IMR-90 (cell line): ENCODE measurements around the gene HSPA12A. TPM values are rescaled to one million over a fixed set of nuclear protein-coding genes. Genes with fewer than 3 reads are reported as not detected.
A peak's percentile ranks its signal among the peaks of the same experiment; 100 is the strongest.

ENCODE experiments used
- ATAC-seq: fragments of 200-7000 bp; cut with Tn5 transposase; 2 replicates; pipeline ENCODE4 v1.9.1; 2020; ENCODE audit warnings: low read depth, mild to moderate bottlenecking, moderate library complexity
- BruUV-seq: library from RNA; stranded (reverse); fragments of 400-500 nt; replicated peaks from 2 replicates; lab custom pipeline; 2021; lab: Mats Ljungman, UMichigan
- CTCF ChIA-PET: fragments of 300-600 bp; formaldehyde crosslinking; extraction: SDS; loops from one replicate; lab custom pipeline; 2021; ENCODE audit warnings: antibody characterized with exemption; lab: Yijun Ruan, JAX
- POLR2A ChIA-PET: fragments of 300-600 bp; sonication (Branson Sonifier 250); formaldehyde crosslinking; loops from one replicate; lab custom pipeline; 2022; ENCODE audit warnings: antibody characterized with exemption; ENCODE audit not compliant: unreplicated experiment; lab: Charles Lee
- DNase-seq: peaks from one replicate; pipeline ENCODE4 v3.0.0; 2013
- H2AFZ ChIP-seq: replicated peaks from 2 replicates; pipeline ENCODE3; 2013; ENCODE audit warnings: low read length, mild to moderate bottlenecking; ENCODE audit not compliant: poor library complexity
- H2AK5ac ChIP-seq: 2 replicates; pipeline ENCODE4 v1.6.1; 2013; ENCODE audit warnings: low read depth, low read length, inconsistent platforms
- H2AK9ac ChIP-seq: replicated peaks from 2 replicates; pipeline ENCODE3; 2013; ENCODE audit warnings: mild to moderate bottlenecking, low read depth, low read length, moderate library complexity; ENCODE audit not compliant: poor library complexity
- H2BK120ac ChIP-seq: 2 replicates; pipeline ENCODE4 v1.6.1; 2013; ENCODE audit warnings: low read depth, low read length, inconsistent platforms
- H2BK15ac ChIP-seq: 3 replicates; pipeline ENCODE4 v1.6.1; 2013; ENCODE audit warnings: low read depth, low read length, inconsistent platforms
- H2BK20ac ChIP-seq: 2 replicates; pipeline ENCODE4 v1.6.1; 2013; ENCODE audit warnings: low read depth, mild to moderate bottlenecking, inconsistent platforms, low read length, moderate library complexity
- H2BK5ac ChIP-seq: 2 replicates; pipeline ENCODE4 v1.6.1; 2013; ENCODE audit warnings: mild to moderate bottlenecking, low read depth, low read length, inconsistent platforms; ENCODE audit not compliant: poor library complexity, severe bottlenecking
- H3K14ac ChIP-seq: replicated peaks from 2 replicates; pipeline ENCODE4 v1.6.1; 2013; ENCODE audit warnings: low read depth, low read length, inconsistent platforms
- H3K18ac ChIP-seq: 2 replicates; pipeline ENCODE4 v1.6.1; 2013; ENCODE audit warnings: low read depth, low read length, control low read depth
- H3K23ac ChIP-seq: 2 replicates; pipeline ENCODE4 v1.6.1; 2013; ENCODE audit warnings: low read depth, low read length, inconsistent platforms
- H3K27ac ChIP-seq: 2 replicates; pipeline ENCODE4 v1.5.1; 2013; ENCODE audit warnings: mild to moderate bottlenecking, control low read depth, low read length; ENCODE audit not compliant: insufficient read depth
- H3K27me3 ChIP-seq: 2 replicates; pipeline ENCODE4 v1.6.1; 2013; ENCODE audit warnings: low read length; ENCODE audit not compliant: control insufficient read depth, insufficient read depth
- H3K36me3 ChIP-seq: 2 replicates; pipeline ENCODE4 v1.6.1; 2013; ENCODE audit warnings: low read length, mixed read lengths; ENCODE audit not compliant: control insufficient read depth, insufficient read depth
- H3K4ac ChIP-seq: 2 replicates; pipeline ENCODE4 v1.6.1; 2013; ENCODE audit warnings: low read depth, low read length, inconsistent platforms
- H3K4me1 ChIP-seq: 2 replicates; pipeline ENCODE4 v1.6.1; 2013; ENCODE audit warnings: low read length, mixed read lengths; ENCODE audit not compliant: control insufficient read depth, insufficient read depth
- H3K4me2 ChIP-seq: 2 replicates; pipeline ENCODE4 v1.6.1; 2013; ENCODE audit warnings: low read depth, mild to moderate bottlenecking, control low read depth, low read length, moderate library complexity
- H3K4me3 ChIP-seq: 2 replicates; pipeline ENCODE4 v1.5.1; 2013; ENCODE audit warnings: low read depth, mild to moderate bottlenecking, control low read depth, low read length, moderate library complexity; ENCODE audit not compliant: insufficient read depth
- H3K56ac ChIP-seq: 2 replicates; pipeline ENCODE4 v1.6.1; 2013; ENCODE audit warnings: low read length, inconsistent platforms; ENCODE audit not compliant: insufficient read depth; ENCODE audit errors: extremely low read depth
- H3K79me1 ChIP-seq, 2 experiments: 2 replicates each; pipeline ENCODE4 v1.6.1; 2013; ENCODE audit warnings: low read length in 2 of 2, inconsistent platforms in 1 of 2, low read depth in 1 of 2
- H3K9ac ChIP-seq: 2 replicates; pipeline ENCODE4 v1.6.1; 2013; ENCODE audit warnings: low read depth, low read length, control low read depth
- H3K9me1 ChIP-seq: 2 replicates; pipeline ENCODE4 v1.6.1; 2013; ENCODE audit warnings: low read length, inconsistent platforms; ENCODE audit not compliant: insufficient read depth
- H3K9me3 ChIP-seq: 2 replicates; pipeline ENCODE4 v1.6.1; 2013; ENCODE audit warnings: low read length; ENCODE audit not compliant: control insufficient read depth, insufficient read depth
- H4K20me1 ChIP-seq: 2 replicates; pipeline ENCODE4 v1.6.1; 2013; ENCODE audit warnings: low read length, inconsistent platforms; ENCODE audit not compliant: insufficient read depth
- H4K5ac ChIP-seq: 2 replicates; pipeline ENCODE4 v1.6.1; 2013; ENCODE audit warnings: mild to moderate bottlenecking, low read depth, low read length, control low read depth
- H4K8ac ChIP-seq, 2 experiments: 2 replicates each; pipeline ENCODE4 v1.6.1; 2013; ENCODE audit warnings: low read depth in 2 of 2, low read length in 2 of 2, control low read depth in 1 of 2, inconsistent platforms in 1 of 2
- H4K91ac ChIP-seq: 2 replicates; pipeline ENCODE4 v1.6.1; 2013; ENCODE audit warnings: low read depth, low read length, inconsistent platforms; ENCODE audit not compliant: insufficient read depth
- BHLHE40 ChIP-seq: fragments of 150-350 bp; IDR thresholded peaks from 2 replicates; pipeline ENCODE4 v1.6.1; 2016; ENCODE audit warnings: mild to moderate bottlenecking, low read depth, low read length
- FOS ChIP-seq: fragments of 150-350 bp; IDR thresholded peaks from 2 replicates; pipeline ENCODE4 v1.6.1; 2016; ENCODE audit warnings: low read depth, low read length
- MAFK ChIP-seq: IDR thresholded peaks from 2 replicates; pipeline ENCODE4 v1.6.1; 2012; ENCODE audit warnings: low read depth, low read length, improper control_type of control experiment
- MAZ ChIP-seq: IDR thresholded peaks from 2 replicates; pipeline ENCODE4 v1.6.1; 2012; ENCODE audit warnings: low read depth, mild to moderate bottlenecking, low read length, improper control_type of control experiment, moderate library complexity, borderline replicate concordance
- MXI1 ChIP-seq: IDR thresholded peaks from 2 replicates; pipeline ENCODE4 v1.6.1; 2012; ENCODE audit warnings: low read depth, mild to moderate bottlenecking, low read length, moderate library complexity, borderline replicate concordance
- RFX5 ChIP-seq: IDR thresholded peaks from 2 replicates; pipeline ENCODE4 v1.8.0; 2012; ENCODE audit warnings: low read depth, mild to moderate bottlenecking, low read length, moderate library complexity
- SMC3 ChIP-seq: fragments of 150-350 bp; IDR thresholded peaks from 2 replicates; pipeline ENCODE4 v1.6.1; 2016; ENCODE audit warnings: low read depth, mild to moderate bottlenecking, antibody characterized with exemption, low read length, moderate library complexity
- USF2 ChIP-seq: fragments of 150-350 bp; IDR thresholded peaks from 2 replicates; pipeline ENCODE4 v1.6.1; 2017; ENCODE audit warnings: mild to moderate bottlenecking, antibody characterized with exemption, low read length, low read depth
- WGBS, 2 experiments: methylation state at CpG; one replicate each; pipeline versions ENCODE4 v1.1.5 to v1.1.7; 2013; ENCODE audit warnings: missing lambda C conversion rate in 2 of 2; ENCODE audit not compliant: insufficient read length in 1 of 2; ENCODE audit errors: extremely low coverage in 2 of 2; 5-methylcytosine and 5-hydroxymethylcytosine counted together
- dilution Hi-C: fragments of 300-500 bp; cut with HindIII; formaldehyde crosslinking; loops from one replicate; pipeline ENCODE4 v1.14.3; 2018; ENCODE audit warnings: low sequenced_read_pairs; ENCODE audit not compliant: unreplicated experiment
- in situ Hi-C: fragments of 300-500 bp; cut with MboI; formaldehyde crosslinking; loops from 3 replicates; pipeline ENCODE4 v1.14.3; 2019; ENCODE audit warnings: low sequenced_read_pairs, inconsistent platforms, mixed read lengths
- intact Hi-C: fragments of 100-400 bp; cut with micrococcal nuclease; formaldehyde crosslinking; loops from 2 replicates; pipeline ENCODE4 v1.10.0; 2022
- polyA plus RNA-seq, 3 experiments: library from polyadenylated mRNA; depleted of rRNA; stranded (reverse); fragments of >200 nt; gene quantifications; 2 replicates each; pipeline ENCODE4 v1.2.3, GENCODE V29; 2012; ENCODE audit warnings: low replicate concordance in 1 of 3
- total RNA-seq: library from RNA; depleted of rRNA; stranded (reverse); fragments of >200 nt; gene quantifications from 2 replicates; pipeline ENCODE4 v1.2.3, GENCODE V29; 2012
- TF ChIP-seq, protein P1 (sequence below): conservative IDR thresholded peaks from 2 replicates; pipeline ENCODE4 v1.5.1; 2012; ENCODE audit warnings: mild to moderate bottlenecking, low read depth, low read length, improper control_type of control experiment

Gene HSPA12A
- total and polyA plus RNA-seq, 2 of the 4 experiments (the other 2 are of a cell fraction): 16.1 to 16.7 TPM

- Histone ChIP-seq H3K4ac (peak overlapping the region; percentile 54), H3K9me3 (no peaks in the 10 kb centered on the region), H3K23ac (no peak overlapping the region), H2AK5ac (peak overlapping the region; percentile 70), H3K14ac (no peak overlapping the region), H2BK5ac (no peak overlapping the region), H3K56ac (no peak overlapping the region), H3K4me2 (no peak overlapping the region), H3K4me3 (no peak overlapping the region), H2AFZ (peak overlapping the region; percentile 84), H4K20me1 (no peaks in the 10 kb centered on the region), H2BK120ac (peak overlapping the region; percentile 23; the same call in 1 of the 2 replicates), H4K5ac (no peak overlapping the region; the same call in 1 of the 2 replicates), H3K79me1 (no peaks in the 10 kb centered on the region), H3K9me1 (peaks cover 14% of the 10 kb centered on the region; the same call in 1 of the 2 replicates), H3K36me3 (no peaks in the 10 kb centered on the region), H3K18ac (no peak overlapping the region), H4K91ac (peak overlapping the region; percentile 39), H2BK15ac (no peak overlapping the region; the same call in 2 of the 3 replicates), H3K9ac (no peak overlapping the region), H3K4me1 (peaks cover 19% of the 10 kb centered on the region), H2BK20ac (no peak overlapping the region; the same call in 1 of the 2 replicates), H2AK9ac (peak overlapping the region; percentile 66), H3K27ac (no peak overlapping the region), H3K27me3 (no peaks in the 10 kb centered on the region), H4K8ac (peak overlapping the region; percentile 47 to 76; a peak in 3 of 4 replicates)
- peak; percentile 27 for ATAC-seq
- no peak for TF ChIP-seq MAFK
- TF ChIP-seq RFX5: no peak
- TF ChIP-seq BHLHE40: no peak
- TF ChIP-seq MXI1: no peak
- TF ChIP-seq, protein P1, sequence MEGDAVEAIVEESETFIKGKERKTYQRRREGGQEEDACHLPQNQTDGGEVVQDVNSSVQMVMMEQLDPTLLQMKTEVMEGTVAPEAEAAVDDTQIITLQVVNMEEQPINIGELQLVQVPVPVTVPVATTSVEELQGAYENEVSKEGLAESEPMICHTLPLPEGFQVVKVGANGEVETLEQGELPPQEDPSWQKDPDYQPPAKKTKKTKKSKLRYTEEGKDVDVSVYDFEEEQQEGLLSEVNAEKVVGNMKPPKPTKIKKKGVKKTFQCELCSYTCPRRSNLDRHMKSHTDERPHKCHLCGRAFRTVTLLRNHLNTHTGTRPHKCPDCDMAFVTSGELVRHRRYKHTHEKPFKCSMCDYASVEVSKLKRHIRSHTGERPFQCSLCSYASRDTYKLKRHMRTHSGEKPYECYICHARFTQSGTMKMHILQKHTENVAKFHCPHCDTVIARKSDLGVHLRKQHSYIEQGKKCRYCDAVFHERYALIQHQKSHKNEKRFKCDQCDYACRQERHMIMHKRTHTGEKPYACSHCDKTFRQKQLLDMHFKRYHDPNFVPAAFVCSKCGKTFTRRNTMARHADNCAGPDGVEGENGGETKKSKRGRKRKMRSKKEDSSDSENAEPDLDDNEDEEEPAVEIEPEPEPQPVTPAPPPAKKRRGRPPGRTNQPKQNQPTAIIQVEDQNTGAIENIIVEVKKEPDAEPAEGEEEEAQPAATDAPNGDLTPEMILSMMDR: no peak
- TF ChIP-seq MAZ: no peak
- TF ChIP-seq USF2: no peak
- no peak for TF ChIP-seq SMC3
- TF ChIP-seq FOS: no peak
- intact Hi-C loops: no loop called here
- WGBS, 2 experiments: 17% methylated on average over 2 of the region's 13 CpGs; no CpG with 5 or more reads in 1 of the 2 experiments
- no peak for DNase-seq
- POLR2A ChIA-PET: no interaction called here
- dilution Hi-C loops: no loop called here
- CTCF ChIA-PET: no interaction called here
- BruUV-seq: no TSS peak
- in situ Hi-C loops: no loop called here
Measured at GRCh38 chr10:116766837-116767634, 24.7 kb upstream of the HSPA12A start.
